RWPE2 (cell line): ENCODE measurements around the gene GRM4.
A peak's percentile ranks its signal among the peaks of the same experiment; 100 is the strongest.

Source experiments
- ATAC-seq: fragments of 200-7000 bp; cut with Tn5 transposase; 3 replicates; pipeline ENCODE4 v1.9.1; 2021; ENCODE audit warnings: low read depth
- DNase-seq: peaks from one replicate; pipeline ENCODE4 v3.0.0-alpha.2; 2020; ENCODE audit warnings: low spot score
- H3K27ac ChIP-seq: fragments of 450-650 bp; 2 replicates; pipeline ENCODE4 v1.5.1; 2017; ENCODE audit warnings: mild to moderate bottlenecking; ENCODE audit not compliant: poor library complexity, severe bottlenecking
- H3K27me3 ChIP-seq: fragments of 250-450 bp; sonication (Bioruptor Pico); 2 replicates; pipeline ENCODE4 v1.5.1; 2021; ENCODE audit warnings: mild to moderate bottlenecking, moderate library complexity; ENCODE audit not compliant: insufficient read depth, poor library complexity, severe bottlenecking
- H3K36me3 ChIP-seq: fragments of 250-450 bp; sonication (Bioruptor Pico); 2 replicates; pipeline ENCODE4 v1.5.1; 2020; ENCODE audit warnings: low read depth, mild to moderate bottlenecking, moderate library complexity
- H3K4me1 ChIP-seq: fragments of 250-450 bp; sonication (Bioruptor Pico); 2 replicates; pipeline ENCODE4 v1.5.1; 2021; ENCODE audit warnings: mild to moderate bottlenecking, moderate library complexity; ENCODE audit not compliant: insufficient read depth, poor library complexity, severe bottlenecking
- H3K4me3 ChIP-seq: fragments of 250-450 bp; sonication (Bioruptor Pico); 2 replicates; pipeline ENCODE4 v1.5.1; 2021; ENCODE audit warnings: mild to moderate bottlenecking, moderate library complexity; ENCODE audit not compliant: severe bottlenecking
- H3K9me3 ChIP-seq: fragments of 250-450 bp; sonication (Bioruptor Pico); 2 replicates; pipeline ENCODE4 v1.5.1; 2021; ENCODE audit warnings: mild to moderate bottlenecking, moderate library complexity; ENCODE audit not compliant: severe bottlenecking
- TF ChIP-seq, protein P1 (sequence below): fragments of 450-650 bp; IDR thresholded peaks from one replicate; pipeline ENCODE4 v1.5.1; 2017; ENCODE audit warnings: mild to moderate bottlenecking, moderate library complexity; ENCODE audit not compliant: poor library complexity, severe bottlenecking

The GRM4 gene

DNA sequence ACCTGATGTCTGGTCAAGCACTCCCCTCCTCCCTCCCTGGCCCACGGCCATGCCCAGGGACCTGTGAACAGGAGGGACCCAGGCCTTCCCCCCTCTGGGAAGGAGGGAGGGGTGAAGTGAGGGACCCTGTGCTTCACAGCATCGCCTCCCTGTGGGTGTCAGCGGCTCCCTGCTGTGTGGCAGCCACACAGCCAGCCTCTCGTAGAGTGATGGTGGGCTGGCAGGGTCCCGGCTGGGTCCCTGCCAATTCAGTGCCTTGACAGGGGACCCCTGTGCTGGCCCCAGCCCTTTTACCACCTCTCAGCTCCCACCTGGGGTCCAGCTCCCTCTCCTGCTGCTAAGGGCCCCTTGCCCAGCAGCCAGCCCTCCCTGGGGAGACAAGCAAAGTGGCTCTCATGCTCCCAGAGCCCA is 31.3 kb upstream of the GRM4 start:
- TF ChIP-seq, protein P1, sequence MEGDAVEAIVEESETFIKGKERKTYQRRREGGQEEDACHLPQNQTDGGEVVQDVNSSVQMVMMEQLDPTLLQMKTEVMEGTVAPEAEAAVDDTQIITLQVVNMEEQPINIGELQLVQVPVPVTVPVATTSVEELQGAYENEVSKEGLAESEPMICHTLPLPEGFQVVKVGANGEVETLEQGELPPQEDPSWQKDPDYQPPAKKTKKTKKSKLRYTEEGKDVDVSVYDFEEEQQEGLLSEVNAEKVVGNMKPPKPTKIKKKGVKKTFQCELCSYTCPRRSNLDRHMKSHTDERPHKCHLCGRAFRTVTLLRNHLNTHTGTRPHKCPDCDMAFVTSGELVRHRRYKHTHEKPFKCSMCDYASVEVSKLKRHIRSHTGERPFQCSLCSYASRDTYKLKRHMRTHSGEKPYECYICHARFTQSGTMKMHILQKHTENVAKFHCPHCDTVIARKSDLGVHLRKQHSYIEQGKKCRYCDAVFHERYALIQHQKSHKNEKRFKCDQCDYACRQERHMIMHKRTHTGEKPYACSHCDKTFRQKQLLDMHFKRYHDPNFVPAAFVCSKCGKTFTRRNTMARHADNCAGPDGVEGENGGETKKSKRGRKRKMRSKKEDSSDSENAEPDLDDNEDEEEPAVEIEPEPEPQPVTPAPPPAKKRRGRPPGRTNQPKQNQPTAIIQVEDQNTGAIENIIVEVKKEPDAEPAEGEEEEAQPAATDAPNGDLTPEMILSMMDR: no peak
- peak; percentile 36 for DNase-seq

GRCh38 chr6:34176261-34177031 is 30.6 kb upstream of the GRM4 start:
- TF ChIP-seq, protein P1: no peak

More for the DNA sequence above, 31.3 kb upstream of the GRM4 start:
- Histone ChIP-seq H3K27ac (no peak overlapping the region), H3K4me1 (no peaks in the 10 kb centered on the region), H3K4me3 (no peak overlapping the region), H3K27me3 (no peaks in the 10 kb centered on the region), H3K9me3 (no peaks in the 10 kb centered on the region), H3K36me3 (no peaks in the 10 kb centered on the region)
- ATAC-seq: no peak

GRCh38 chr6:34174846-34175399 is 29.0 kb upstream of the GRM4 start:
- Histone ChIP-seq H3K36me3 (no peaks in the 10 kb centered on the region), H3K4me3 (no peak overlapping the region), H3K9me3 (no peaks in the 10 kb centered on the region), H3K27me3 (no peaks in the 10 kb centered on the region), H3K4me1 (no peaks in the 10 kb centered on the region), H3K27ac (no peak overlapping the region)
- ATAC-seq: no peak
- DNase-seq: no peak
- TF ChIP-seq, protein P1: no peak

More at GRCh38 chr6:34176261-34177031, 30.6 kb upstream of the GRM4 start:
- Histone ChIP-seq H3K4me3 (no peak overlapping the region), H3K9me3 (no peaks in the 10 kb centered on the region), H3K4me1 (no peaks in the 10 kb centered on the region), H3K36me3 (no peaks in the 10 kb centered on the region), H3K27ac (no peak overlapping the region), H3K27me3 (no peaks in the 10 kb centered on the region)
- ATAC-seq (no peak), DNase-seq (peak; percentile 26)

- peak; percentile 25; the same call in 1 of the 3 replicates for ATAC-seq
- TF ChIP-seq, protein P1: no peak
- H3K27me3 ChIP-seq: no peaks in the 10 kb centered on the region
- H3K36me3 ChIP-seq: no peaks in the 10 kb centered on the region
- no peaks in the 10 kb centered on the region for H3K9me3 ChIP-seq
- H3K27ac ChIP-seq: no peak overlapping the region
- DNase-seq: peak; percentile 14
- H3K4me1 ChIP-seq: no peaks in the 10 kb centered on the region
- no peak overlapping the region for H3K4me3 ChIP-seq
These were observed 27.3 kb upstream of the GRM4 start for GRCh38 chr6:34172961-34173775.
